ENCODE results near the gene HTR6.

Gene HTR6

GRCh38 chr1:19656780-19657466, 7.8 kb upstream of the HTR6 start:
- DNase-seq (ENCODE audit: low read depth, low spot score) = no peak

- no peak for DNase-seq (ENCODE audit: low read depth, low spot score)
Measured at GRCh38 chr1:19657511-19657910, 7.2 kb upstream of the HTR6 start.

- no peak for DNase-seq (ENCODE audit: low read depth, low spot score)
Measured at GRCh38 chr1:19658186-19658585, 6.5 kb upstream of the HTR6 start.

- peak; percentile 21 for DNase-seq (ENCODE audit: low read depth, low spot score)
Measured at GRCh38 chr1:19661721-19662228, 2.9 kb upstream of the HTR6 start.

- DNase-seq (ENCODE audit: low read depth, low spot score) = no peak
Measured at GRCh38 chr1:19662313-19662712, 2.4 kb upstream of the HTR6 start.

GRCh38 chr1:19665186-19665495, 466 bp downstream of the HTR6 start:
- no peak for DNase-seq (ENCODE audit: low read depth, low spot score)

GRCh38 chr1:19665496-19666465, 1.1 kb downstream of the HTR6 start:
- peak; percentile 53 for DNase-seq (ENCODE audit: low read depth, low spot score)

- no peak for DNase-seq (ENCODE audit: low read depth, low spot score)
Measured at GRCh38 chr1:19668888-19669287, 4.2 kb downstream of the HTR6 start.

- no peak for DNase-seq (ENCODE audit: low read depth, low spot score)
Measured at GRCh38 chr1:19670787-19671186, 6.1 kb downstream of the HTR6 start.

- DNase-seq (ENCODE audit: low read depth, low spot score) = no peak
Measured at GRCh38 chr1:19672237-19672636, 7.6 kb downstream of the HTR6 start.

- DNase-seq (ENCODE audit: low read depth, low spot score) = no peak
Measured at GRCh38 chr1:19675797-19676196, 11.1 kb downstream of the HTR6 start.

- peak; percentile 74 for DNase-seq (ENCODE audit: low read depth, low spot score)
Measured at GRCh38 chr1:19676438-19676922, 11.8 kb downstream of the HTR6 start.

- no peak for DNase-seq (ENCODE audit: low read depth, low spot score)
Measured at GRCh38 chr1:19678493-19678892, 13.8 kb downstream of the HTR6 start.

- no peak for DNase-seq (ENCODE audit: low read depth, low spot score)
Measured at GRCh38 chr1:19678931-19679453, 14.3 kb downstream of the HTR6 start.

- no peak for DNase-seq (ENCODE audit: low read depth, low spot score)
Measured at GRCh38 chr1:19679691-19680090, 15.0 kb downstream of the HTR6 start.

GRCh38 chr1:19680644-19681043, 16.0 kb downstream of the HTR6 start:
- no peak for DNase-seq (ENCODE audit: low read depth, low spot score)

- DNase-seq (ENCODE audit: low read depth, low spot score) = no peak
Measured at GRCh38 chr1:19682257-19682656, 17.6 kb downstream of the HTR6 start.

- DNase-seq (ENCODE audit: low read depth, low spot score) = no peak
Measured at GRCh38 chr1:19682901-19683300, 18.2 kb downstream of the HTR6 start.

- DNase-seq (ENCODE audit: low read depth, low spot score) = no peak
Measured at GRCh38 chr1:19683351-19683750, 18.7 kb downstream of the HTR6 start.

GRCh38 chr1:19684677-19685076, 20.0 kb downstream of the HTR6 start:
- DNase-seq (ENCODE audit: low read depth, low spot score) = no peak

- DNase-seq (ENCODE audit: low read depth, low spot score) = no peak
Measured at GRCh38 chr1:19685994-19686393, 21.3 kb downstream of the HTR6 start.

- DNase-seq (ENCODE audit: low read depth, low spot score) = no peak
Measured at GRCh38 chr1:19687414-19687813, 22.7 kb downstream of the HTR6 start.
